ENCODE results near the gene NAA35. TPM values are rescaled to one million over a fixed set of nuclear protein-coding genes. Genes with fewer than 3 reads are reported as not detected.
"Not testable (repeated sequence)": the region's sequence is repeated elsewhere in the genome, so short reads cannot be mapped to it uniquely, and the experiment has no call there.

NAA35 gene
- total and polyA plus RNA-seq, 3 donors from 2014 or later = 32.8 to 41.4 (median 35.7) TPM

DNA sequence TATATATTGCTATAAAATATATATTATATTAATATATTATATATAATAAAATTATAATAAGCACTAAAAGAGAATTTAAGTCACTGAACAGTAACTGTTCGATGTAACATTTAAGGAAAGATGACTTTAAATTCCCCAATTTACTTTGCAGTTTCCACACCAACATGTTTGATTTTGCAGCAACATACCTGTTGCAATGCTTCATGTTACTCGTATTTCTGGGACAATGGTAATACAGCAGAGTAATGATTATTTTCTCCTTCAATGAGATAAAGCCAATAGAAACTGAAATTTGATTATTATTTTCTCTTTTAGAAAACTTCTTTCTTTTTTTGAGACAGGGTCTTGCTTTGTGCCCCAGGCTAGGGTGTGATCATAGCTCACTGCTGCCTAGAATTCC lies 9.5 kb upstream of the NAA35 start:
- H3K36me3 ChIP-seq (ENCODE audit: low read depth, missing control alignments) = no peaks in the 10 kb centered on the region
- no peak overlapping the region for H3K4me3 ChIP-seq
- intact Hi-C loops (cut with DNase I; ENCODE audit: low total_unique reads) = no loop called here
- no peaks in the 10 kb centered on the region for H3K4me1 ChIP-seq
- no peak for DNase-seq
- TF ChIP-seq, protein P1, sequence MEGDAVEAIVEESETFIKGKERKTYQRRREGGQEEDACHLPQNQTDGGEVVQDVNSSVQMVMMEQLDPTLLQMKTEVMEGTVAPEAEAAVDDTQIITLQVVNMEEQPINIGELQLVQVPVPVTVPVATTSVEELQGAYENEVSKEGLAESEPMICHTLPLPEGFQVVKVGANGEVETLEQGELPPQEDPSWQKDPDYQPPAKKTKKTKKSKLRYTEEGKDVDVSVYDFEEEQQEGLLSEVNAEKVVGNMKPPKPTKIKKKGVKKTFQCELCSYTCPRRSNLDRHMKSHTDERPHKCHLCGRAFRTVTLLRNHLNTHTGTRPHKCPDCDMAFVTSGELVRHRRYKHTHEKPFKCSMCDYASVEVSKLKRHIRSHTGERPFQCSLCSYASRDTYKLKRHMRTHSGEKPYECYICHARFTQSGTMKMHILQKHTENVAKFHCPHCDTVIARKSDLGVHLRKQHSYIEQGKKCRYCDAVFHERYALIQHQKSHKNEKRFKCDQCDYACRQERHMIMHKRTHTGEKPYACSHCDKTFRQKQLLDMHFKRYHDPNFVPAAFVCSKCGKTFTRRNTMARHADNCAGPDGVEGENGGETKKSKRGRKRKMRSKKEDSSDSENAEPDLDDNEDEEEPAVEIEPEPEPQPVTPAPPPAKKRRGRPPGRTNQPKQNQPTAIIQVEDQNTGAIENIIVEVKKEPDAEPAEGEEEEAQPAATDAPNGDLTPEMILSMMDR (IDR thresholded peaks at IDR 0.05) = no peak
- TF ChIP-seq POLR2A (IDR thresholded peaks at IDR 0.05) = no peak
- H3K27ac ChIP-seq = no peak overlapping the region
- H3K9me3 ChIP-seq = no peaks in the 10 kb centered on the region
- WGBS, 2 donors = 86 to 95% methylated on average over 2 of the region's 2 CpGs
- no peaks in the 10 kb centered on the region for H3K27me3 ChIP-seq

DNA sequence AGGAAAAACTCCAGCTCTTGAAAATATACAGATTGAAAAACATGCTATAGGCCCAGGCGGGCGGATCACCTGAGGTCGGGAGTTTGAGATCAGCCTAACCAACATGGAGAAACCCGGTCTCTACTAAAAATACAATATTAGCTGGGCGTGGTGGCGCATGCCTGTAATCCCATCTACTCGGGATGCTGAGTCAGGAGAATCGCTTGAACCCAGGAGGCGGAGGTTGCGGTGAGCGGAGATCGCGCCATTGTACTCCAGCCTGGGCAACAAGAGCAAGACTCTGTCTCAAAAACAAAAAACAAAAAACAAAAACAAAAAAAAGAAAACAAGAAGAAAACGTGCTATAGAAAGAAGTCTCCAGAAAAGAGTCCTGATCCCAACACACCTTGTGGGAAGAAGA lies 5.0 kb upstream of the NAA35 start:
- H3K4me3 ChIP-seq; H3K36me3 ChIP-seq (ENCODE audit: low read depth, missing control alignments); H3K27me3 ChIP-seq; intact Hi-C loops (cut with DNase I; ENCODE audit: low total_unique reads); H3K4me1 ChIP-seq; DNase-seq; H3K27ac ChIP-seq; H3K9me3 ChIP-seq: not testable (repeated sequence)
- WGBS, 2 donors = 51 to 76% methylated on average over 14 of the region's 14 CpGs

DNA sequence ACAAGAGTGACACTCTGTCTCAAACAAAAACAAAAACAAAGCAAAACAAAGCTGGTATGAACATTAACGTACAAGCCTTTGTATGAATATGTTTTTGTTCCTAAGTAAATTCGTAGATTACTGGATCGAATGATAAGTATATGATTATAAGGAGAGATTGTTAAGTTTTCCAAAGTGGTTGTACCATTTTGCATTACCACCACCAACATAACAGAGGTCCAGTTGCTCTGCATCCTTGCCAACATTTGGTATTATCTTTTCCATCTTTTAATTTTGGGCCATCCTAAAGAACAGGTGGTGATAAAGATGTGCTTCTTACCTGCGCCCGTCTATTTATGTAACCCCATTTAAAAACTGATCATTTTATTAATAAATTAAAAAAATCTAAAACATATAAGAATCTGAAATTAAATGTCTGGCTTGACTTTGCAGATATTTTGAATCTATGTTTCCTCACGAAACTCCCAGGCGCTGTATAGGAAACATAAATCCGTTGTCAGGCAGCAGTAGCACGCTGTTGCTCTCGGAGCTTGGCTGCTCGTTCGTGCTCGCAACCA lies 593 bp upstream of the NAA35 start:
- DNase-seq = no peak
- intact Hi-C loops (cut with DNase I; ENCODE audit: low total_unique reads) = no loop called here

DNA sequence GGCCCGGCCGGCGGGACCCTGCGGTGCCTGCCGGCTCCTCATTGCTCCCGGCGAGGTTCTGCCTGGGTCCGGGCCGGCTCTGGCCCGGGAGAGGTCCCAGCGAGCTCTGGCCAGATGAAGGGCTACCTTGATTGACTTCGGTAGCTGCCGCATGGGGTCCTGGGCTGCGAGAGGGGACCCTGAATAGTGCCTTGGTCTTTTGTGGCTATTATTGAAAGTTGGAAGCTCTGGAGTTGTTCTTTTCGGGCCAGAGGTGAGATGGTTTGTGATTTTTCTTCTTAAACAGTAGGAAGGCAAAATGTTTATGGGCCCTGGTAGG lies 635 bp downstream of the NAA35 start:
- Histone ChIP-seq H3K9me3 (no peaks in the 10 kb centered on the region), H3K4me3 (peak overlapping the region; percentile 80 to 98), H3K27me3 (no peaks in the 10 kb centered on the region), H3K36me3 (ENCODE audit: low read depth, missing control alignments) (no peaks in the 10 kb centered on the region), H3K27ac (peak overlapping the region; percentile 92 to 95), H3K4me1 (peaks cover 10% of the 10 kb centered on the region)
- DNase-seq = no peak
- intact Hi-C loops (cut with DNase I; ENCODE audit: low total_unique reads) = no loop called here
- TF ChIP-seq POLR2A (IDR thresholded peaks at IDR 0.05) = no peak
- TF ChIP-seq, protein P1 (IDR thresholded peaks at IDR 0.05) = no peak
- WGBS, 2 donors = 0 to 1% methylated on average over 2 to 14 of the region's 15 CpGs

More for the DNA sequence above, 593 bp upstream of the NAA35 start:
- H3K4me3 ChIP-seq = peak overlapping the region; percentile 80 to 98
- TF ChIP-seq POLR2A (IDR thresholded peaks at IDR 0.05) = no peak
- TF ChIP-seq, protein P1 (IDR thresholded peaks at IDR 0.05) = no peak
- H3K4me1 ChIP-seq = peaks cover 10% of the 10 kb centered on the region
- 18 to 19% methylated on average over 13 of the region's 13 CpGs for WGBS, 2 donors
- H3K9me3 ChIP-seq = no peaks in the 10 kb centered on the region
- H3K36me3 ChIP-seq (ENCODE audit: low read depth, missing control alignments) = no peaks in the 10 kb centered on the region
- peak overlapping the region; percentile 92 to 95 for H3K27ac ChIP-seq
- no peaks in the 10 kb centered on the region for H3K27me3 ChIP-seq

DNA sequence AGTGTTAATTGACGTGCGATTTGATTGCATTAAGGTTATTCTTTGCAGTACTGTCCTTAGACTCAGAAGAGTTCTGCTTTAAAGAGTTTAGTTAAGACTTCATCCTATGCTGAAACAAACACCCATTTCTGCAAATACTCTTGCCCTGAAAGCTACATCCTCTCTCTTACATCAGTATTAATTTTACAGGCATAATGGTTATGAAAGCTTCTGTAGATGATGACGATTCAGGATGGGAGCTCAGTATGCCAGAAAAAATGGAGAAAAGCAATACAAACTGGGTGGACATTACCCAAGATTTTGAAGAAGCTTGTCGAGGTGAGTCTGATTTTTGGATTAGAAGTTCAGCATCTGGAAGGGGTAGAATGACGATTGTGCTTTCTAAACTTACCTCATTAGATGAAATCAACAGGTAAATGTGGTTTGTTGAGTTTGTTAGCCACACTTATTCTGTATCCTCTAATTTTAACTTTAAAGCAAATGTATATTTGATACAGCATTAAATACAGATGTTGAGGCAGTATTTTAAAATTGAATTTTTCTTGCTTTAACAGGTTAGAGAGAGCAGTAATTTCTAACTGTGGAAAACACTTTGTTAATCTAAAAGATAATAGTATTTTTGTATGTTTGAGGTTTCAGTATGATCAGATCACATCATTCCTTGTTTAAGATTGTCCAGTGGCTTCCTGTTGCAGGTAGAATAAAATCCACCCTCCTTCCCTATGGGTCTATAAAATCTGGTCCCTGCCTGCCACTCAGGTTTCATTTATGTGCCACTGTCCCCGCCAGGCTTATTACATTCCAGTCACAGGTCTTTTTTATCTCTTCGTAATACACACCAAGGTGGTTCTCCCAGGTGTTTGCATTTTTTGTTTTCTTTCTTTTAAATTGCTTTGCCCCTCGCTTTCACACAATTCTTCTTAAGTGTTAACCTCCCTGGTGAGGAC lies 1.3 kb downstream of the NAA35 start:
- H3K4me3 ChIP-seq = peak overlapping the region; percentile 80 to 98
- peaks cover 10% of the 10 kb centered on the region for H3K4me1 ChIP-seq
- no peaks in the 10 kb centered on the region for H3K27me3 ChIP-seq
- DNase-seq = no peak
- no peaks in the 10 kb centered on the region for H3K9me3 ChIP-seq
- peak overlapping the region; percentile 92 to 95 for H3K27ac ChIP-seq
- 37% methylated on average over 8 of the region's 8 CpGs for WGBS, 2 donors
- intact Hi-C loops (cut with DNase I; ENCODE audit: low total_unique reads) = no loop called here
- H3K36me3 ChIP-seq (ENCODE audit: low read depth, missing control alignments) = no peaks in the 10 kb centered on the region
- TF ChIP-seq POLR2A (IDR thresholded peaks at IDR 0.05) = no peak
- TF ChIP-seq, protein P1 (IDR thresholded peaks at IDR 0.05) = no peak

All from testis (tissue), 3 donors.